HepG2 (cell line): ENCODE data around the gene TRIM23. TPM values are rescaled to one million over a fixed set of nuclear protein-coding genes. Genes with fewer than 3 reads are reported as not detected.
A peak's percentile ranks its signal among the peaks of the same experiment; 100 is the strongest.

Experiments used
- ATF7-NPFF ChIP-seq: sonication (generic); formaldehyde crosslinking; IDR thresholded peaks from 2 replicates; pipeline ENCODE4 v1.8.1; 2023; ENCODE audit warnings: mild to moderate bottlenecking, low read depth, missing genetic modification reagents, moderate library complexity
- BHLHE40 ChIP-seq: IDR thresholded peaks from 2 replicates; pipeline ENCODE4 v1.6.1; 2011; ENCODE audit warnings: low read length, improper control_type of control experiment
- CBFB ChIP-seq: sonication (generic); formaldehyde crosslinking; IDR thresholded peaks from 2 replicates; pipeline ENCODE4 v1.4.0; 2020; ENCODE audit warnings: missing genetic modification reagents
- CERS6 ChIP-seq: sonication (generic); formaldehyde crosslinking; IDR thresholded peaks from 2 replicates; pipeline ENCODE4 v1.5.0; 2020; ENCODE audit warnings: missing genetic modification reagents
- FOXC1 ChIP-seq: sonication (generic); formaldehyde crosslinking; IDR thresholded peaks from 2 replicates; pipeline ENCODE4 v1.8.0; 2022; ENCODE audit warnings: mild to moderate bottlenecking, missing genetic modification reagents, borderline replicate concordance
- FOXO1 ChIP-seq: sonication (generic); formaldehyde crosslinking; IDR thresholded peaks from 2 replicates; pipeline ENCODE4 v1.4.0; 2020; ENCODE audit warnings: missing genetic modification reagents
- IRX3 ChIP-seq: sonication (generic); formaldehyde crosslinking; IDR thresholded peaks from 2 replicates; pipeline ENCODE4 v1.8.1; 2023; ENCODE audit warnings: mild to moderate bottlenecking, low read depth, missing genetic modification reagents, borderline replicate concordance
- MATR3 ChIP-seq: sonication (generic); formaldehyde crosslinking; IDR thresholded peaks from 2 replicates; pipeline ENCODE4 v1.4.0; 2020; ENCODE audit warnings: missing genetic modification reagents
- NFAT5 ChIP-seq: sonication (generic); formaldehyde crosslinking; IDR thresholded peaks from 2 replicates; pipeline ENCODE4 v1.4.0; 2020; ENCODE audit warnings: missing genetic modification reagents
- NR2C2 ChIP-seq: sonication (generic); formaldehyde crosslinking; IDR thresholded peaks from 2 replicates; pipeline ENCODE4 v1.4.0; 2020; ENCODE audit warnings: missing genetic modification reagents, mild to moderate bottlenecking, moderate library complexity, borderline replicate concordance
- PRMT3 ChIP-seq: sonication (generic); formaldehyde crosslinking; IDR thresholded peaks from 2 replicates; pipeline ENCODE4 v1.8.1; 2022; ENCODE audit warnings: low read depth, mild to moderate bottlenecking, moderate library complexity, missing genetic modification reagents, borderline replicate concordance
- RELA ChIP-seq: sonication (generic); formaldehyde crosslinking; IDR thresholded peaks from 2 replicates; pipeline ENCODE4 v1.4.0; 2020; ENCODE audit warnings: missing genetic modification reagents
- SIN3B ChIP-seq: fragments of 150-350 bp; IDR thresholded peaks from 2 replicates; pipeline ENCODE4 v1.6.1; 2014; ENCODE audit warnings: low read length
- SMC3 ChIP-seq: IDR thresholded peaks from 2 replicates; pipeline ENCODE4 v1.6.1; 2011; ENCODE audit warnings: low read length, improper control_type of control experiment
- ZBTB21 ChIP-seq: sonication (generic); formaldehyde crosslinking; IDR thresholded peaks from 2 replicates; pipeline ENCODE4 v1.4.0; 2020; ENCODE audit warnings: missing genetic modification reagents
- ZBTB8A ChIP-seq: sonication (generic); formaldehyde crosslinking; IDR thresholded peaks from 2 replicates; pipeline ENCODE4 v1.4.0; 2020; ENCODE audit warnings: mild to moderate bottlenecking, low read depth, missing genetic modification reagents, borderline replicate concordance
- ZMYM2 ChIP-seq: sonication (generic); formaldehyde crosslinking; IDR thresholded peaks from 2 replicates; pipeline ENCODE4 v1.8.0; 2022; ENCODE audit warnings: mild to moderate bottlenecking, missing genetic modification reagents
- ZNF317 ChIP-seq: sonication (generic); formaldehyde crosslinking; IDR thresholded peaks from 2 replicates; pipeline ENCODE4 v1.5.0; 2020; ENCODE audit warnings: mild to moderate bottlenecking, missing genetic modification reagents
- ZNF569 ChIP-seq: sonication (generic); formaldehyde crosslinking; IDR thresholded peaks from 2 replicates; pipeline ENCODE4 v1.5.0; 2020; ENCODE audit warnings: mild to moderate bottlenecking, missing genetic modification reagents, moderate library complexity, borderline replicate concordance
- ZNF572 ChIP-seq: sonication (generic); formaldehyde crosslinking; IDR thresholded peaks from 2 replicates; pipeline ENCODE4 v1.5.1; 2020; ENCODE audit warnings: mild to moderate bottlenecking, missing genetic modification reagents
- ZNF615 ChIP-seq: sonication (generic); formaldehyde crosslinking; IDR thresholded peaks from 2 replicates; pipeline ENCODE4 v1.5.0; 2020; ENCODE audit warnings: mild to moderate bottlenecking, missing genetic modification reagents, borderline replicate concordance
- ZNF691 ChIP-seq: sonication (generic); formaldehyde crosslinking; IDR thresholded peaks from 2 replicates; pipeline ENCODE4 v1.4.0; 2020; ENCODE audit warnings: missing genetic modification reagents, low read depth, mild to moderate bottlenecking, borderline replicate concordance
- polyA plus RNA-seq, 8 experiments: library from polyadenylated mRNA; depleted of rRNA in 3 of 8; stranded (reverse) in 7 of 8; unstranded in 1 of 8; fragments of >200 nt; fragmentation: Illumina TruSeq in 4 of 8; extraction: Trizol in 4 of 8; gene quantifications; 2 replicates each; pipeline versions ENCODE4 v1.2.1 to v1.2.3, GENCODE V29; 2011 to 2016; ENCODE audit warnings: low read depth in 4 of 8, missing spikeins in 1 of 8, mixed read lengths in 1 of 8; ENCODE audit not compliant: insufficient read depth in 1 of 8
- total RNA-seq, 5 experiments: library from RNA; depleted of rRNA; stranded (reverse); fragments of >200 nt; fragmentation: Illumina TruSeq; extraction: Trizol; gene quantifications; 2 replicates each; pipeline ENCODE4 v1.2.3, GENCODE V29; 2016; ENCODE audit warnings: low read depth in 1 of 5

TRIM23 gene
- total and polyA plus RNA-seq, 2 of the 13 experiments (the other 11 are each of a cell fraction or from before 2014, with no cell fraction given), result 4.6 to 11.4 TPM

- TF ChIP-seq NFAT5 (CRISPR knock-in tag) (0 out of 2 replicates have a peak, but pooled peaks have one; percentile 54), NR2C2 (CRISPR knock-in tag) (peak; percentile 63; the same call in 1 of the 2 replicates), ZNF317 (CRISPR knock-in tag) (no peak), PRMT3 (CRISPR knock-in tag) (0 out of 2 replicates have a peak, but pooled peaks have one; percentile 47), FOXO1 (CRISPR knock-in tag) (no peak), ZNF569 (CRISPR knock-in tag) (no peak), ZNF691 (CRISPR knock-in tag) (no peak), BHLHE40 (no peak), SMC3 (no peak), ZNF615 (CRISPR knock-in tag) (no peak), CBFB (CRISPR knock-in tag) (no peak), ZBTB8A (CRISPR knock-in tag) (no peak), ATF7-NPFF (CRISPR knock-in tag) (peak; percentile 86; the same call in 1 of the 2 replicates), SIN3B (peak; percentile 100), ZBTB21 (no peak; the same call in 1 of the 2 replicates), ZNF572 (CRISPR knock-in tag) (no peak), MATR3 (CRISPR knock-in tag) (no peak), IRX3 (no peak), CERS6 (CRISPR knock-in tag) (no peak), ZMYM2 (peak; percentile 18; the same call in 1 of the 2 replicates), RELA (CRISPR knock-in tag) (0 out of 2 replicates have a peak, but pooled peaks have one; percentile 61), FOXC1 (CRISPR knock-in tag) (peak; percentile 75; the same call in 1 of the 2 replicates)
These were observed 61.1 kb downstream of the TRIM23 start, which contains the start of the genes CENPK and PPWD1 (continued) for GRCh38 chr5:65562731-65563701.
